ENCODE data around the gene GPX8.
A peak's percentile ranks its signal among the peaks of the same experiment; 100 is the strongest.

GPX8 gene

GRCh38 chr5:55146080-55146479, 13.9 kb upstream of the GPX8 start:
- H3K9me3 ChIP-seq (ENCODE audit: severe bottlenecking): no peaks in the 10 kb centered on the region
- H3K36me3 ChIP-seq: no peaks in the 10 kb centered on the region
- DNase-seq: no peak
- peaks cover 24% of the 10 kb centered on the region for H3K27me3 ChIP-seq (ENCODE audit: insufficient read depth, low read depth, severe bottlenecking)
- H3K4me3 ChIP-seq (ENCODE audit: low read depth, low read length): no peak overlapping the region
- no peak overlapping the region for H3K27ac ChIP-seq
- no peak for TF ChIP-seq CTCF (IDR thresholded peaks at IDR 0.05; ENCODE audit: low read depth, low read length)

GRCh38 chr5:55146543-55147151, 13.3 kb upstream of the GPX8 start:
- peaks cover 22% of the 10 kb centered on the region for H3K27me3 ChIP-seq (ENCODE audit: insufficient read depth, low read depth, severe bottlenecking)
- H3K27ac ChIP-seq: no peak overlapping the region
- H3K4me3 ChIP-seq (ENCODE audit: low read depth, low read length): no peak overlapping the region
- TF ChIP-seq CTCF (IDR thresholded peaks at IDR 0.05; ENCODE audit: low read depth, low read length): peak; percentile 95
- peak; percentile 84 for DNase-seq
- H3K36me3 ChIP-seq: no peaks in the 10 kb centered on the region
- H3K9me3 ChIP-seq (ENCODE audit: severe bottlenecking): no peaks in the 10 kb centered on the region

GRCh38 chr5:55149308-55149795, 10.6 kb upstream of the GPX8 start:
- Histone ChIP-seq H3K27me3 (ENCODE audit: insufficient read depth, low read depth, severe bottlenecking) (peaks cover 3% of the 10 kb centered on the region), H3K27ac (no peak overlapping the region), H3K36me3 (no peaks in the 10 kb centered on the region), H3K9me3 (ENCODE audit: severe bottlenecking) (no peaks in the 10 kb centered on the region), H3K4me3 (ENCODE audit: low read depth, low read length) (no peak overlapping the region)
- TF ChIP-seq CTCF (IDR thresholded peaks at IDR 0.05; ENCODE audit: low read depth, low read length): no peak
- no peak for DNase-seq

- DNase-seq: no peak
- TF ChIP-seq CTCF (IDR thresholded peaks at IDR 0.05; ENCODE audit: low read depth, low read length): no peak
- no peak overlapping the region for H3K4me3 ChIP-seq (ENCODE audit: low read depth, low read length)
- no peaks in the 10 kb centered on the region for H3K9me3 ChIP-seq (ENCODE audit: severe bottlenecking)
- H3K36me3 ChIP-seq: no peaks in the 10 kb centered on the region
- H3K27ac ChIP-seq: no peak overlapping the region
- H3K27me3 ChIP-seq (ENCODE audit: insufficient read depth, low read depth, severe bottlenecking): no peaks in the 10 kb centered on the region
Measured at GRCh38 chr5:55151923-55152842, 7.8 kb upstream of the GPX8 start.

DNA sequence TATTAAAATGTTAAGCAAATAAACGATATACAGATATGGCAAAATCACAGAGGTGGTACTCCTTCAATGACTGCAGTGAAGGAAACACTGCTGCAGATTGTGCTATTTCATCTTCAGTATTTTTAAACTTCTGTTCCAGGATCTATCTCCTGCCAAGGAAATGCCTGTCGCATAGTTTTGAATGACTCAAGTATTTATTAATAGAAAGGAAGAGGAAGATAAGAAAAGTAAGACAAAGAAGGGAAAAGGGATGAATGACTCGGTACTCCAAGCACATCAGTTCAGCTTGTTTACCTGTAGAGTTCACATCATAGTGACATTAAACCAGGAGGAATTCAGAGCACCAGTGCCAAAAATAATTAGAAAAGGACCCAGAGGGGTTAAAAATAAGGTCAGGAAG, 5.1 kb upstream of the GPX8 start:
- TF ChIP-seq CTCF (IDR thresholded peaks at IDR 0.05; ENCODE audit: low read depth, low read length): no peak
- Histone ChIP-seq H3K9me3 (ENCODE audit: severe bottlenecking) (no peaks in the 10 kb centered on the region), H3K27me3 (ENCODE audit: insufficient read depth, low read depth, severe bottlenecking) (no peaks in the 10 kb centered on the region), H3K4me3 (ENCODE audit: low read depth, low read length) (no peak overlapping the region), H3K27ac (no peak overlapping the region), H3K36me3 (no peaks in the 10 kb centered on the region)
- DNase-seq: no peak
